ENCODE measurements around the gene DENND4A.

The DENND4A gene

DNA sequence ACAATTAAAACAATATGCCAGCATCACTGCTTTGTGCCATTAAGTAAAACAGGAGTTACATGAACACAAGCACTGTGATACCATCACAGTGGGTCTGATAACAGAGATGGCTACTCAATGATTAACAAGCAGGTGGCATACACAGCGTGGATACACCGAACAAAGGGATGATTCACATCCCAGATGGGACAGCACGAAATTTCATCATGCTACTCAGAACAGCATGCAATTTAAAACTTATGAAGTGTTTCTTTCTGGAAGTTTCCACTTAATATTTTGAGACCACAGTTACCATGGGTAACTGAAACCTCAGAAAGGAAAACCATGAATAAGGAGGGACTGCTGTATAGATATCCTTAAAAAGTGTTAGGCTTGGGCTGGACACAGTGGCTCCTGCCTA lies 125.8 kb downstream of the DENND4A start:
- TF ChIP-seq L3MBTL2 (conservative IDR thresholded peaks at IDR 0.05) (no peak), FOXK2 (IDR thresholded peaks at IDR 0.05) (no peak), FOXA1 (IDR thresholded peaks at IDR 0.05) (no peak), NFRKB (IDR thresholded peaks at IDR 0.05) (no peak), SUZ12 (IDR thresholded peaks at IDR 0.05) (no peak), SP1 (IDR thresholded peaks at IDR 0.05) (no peak), TARDBP (IDR thresholded peaks at IDR 0.05) (no peak), ARNT (IDR thresholded peaks at IDR 0.05) (no peak), HDGF (IDR thresholded peaks at IDR 0.05; ENCODE audit: borderline replicate concordance) (no peak)
- ChIA-PET POLR2A (no interaction called here), CTCF (no interaction called here)
- DNase-seq (ENCODE audit: extremely low spot score) = no peak

DNA sequence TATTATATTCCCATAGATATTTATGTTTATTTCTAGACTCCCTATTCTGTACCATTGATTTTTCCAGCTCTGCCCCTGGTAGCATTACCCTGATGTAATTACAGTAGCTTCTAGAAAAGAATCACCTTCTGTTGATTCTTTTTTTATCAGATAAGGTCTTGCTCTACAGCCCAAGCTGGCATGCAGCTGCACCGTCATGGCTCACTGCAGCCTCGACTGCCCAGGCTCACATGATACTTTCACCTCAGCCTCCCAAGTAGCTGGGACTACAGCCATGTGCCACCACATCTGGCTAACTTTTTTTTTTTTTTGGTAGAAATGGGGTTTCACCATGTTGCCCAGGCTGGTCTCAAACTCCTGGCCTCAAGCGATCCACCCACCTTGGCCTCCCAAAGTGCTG lies 128.6 kb downstream of the DENND4A start:
- POLR2A ChIA-PET = interaction anchor here (1.2 kb wide), 1 partner anchor 52 kb away, joined by 7 read pairs; the partner anchor contains the start of gene INTS14
- no peak for DNase-seq (ENCODE audit: extremely low spot score)
- CTCF ChIA-PET = interaction anchor here (0.7 kb wide), 1 partner anchor 586 kb away, joined by 3 read pairs; no protein-coding TSS in a partner anchor
- TF ChIP-seq, protein P1, sequence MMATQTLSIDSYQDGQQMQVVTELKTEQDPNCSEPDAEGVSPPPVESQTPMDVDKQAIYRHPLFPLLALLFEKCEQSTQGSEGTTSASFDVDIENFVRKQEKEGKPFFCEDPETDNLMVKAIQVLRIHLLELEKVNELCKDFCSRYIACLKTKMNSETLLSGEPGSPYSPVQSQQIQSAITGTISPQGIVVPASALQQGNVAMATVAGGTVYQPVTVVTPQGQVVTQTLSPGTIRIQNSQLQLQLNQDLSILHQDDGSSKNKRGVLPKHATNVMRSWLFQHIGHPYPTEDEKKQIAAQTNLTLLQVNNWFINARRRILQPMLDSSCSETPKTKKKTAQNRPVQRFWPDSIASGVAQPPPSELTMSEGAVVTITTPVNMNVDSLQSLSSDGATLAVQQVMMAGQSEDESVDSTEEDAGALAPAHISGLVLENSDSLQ (IDR thresholded peaks at IDR 0.05) = no peak
- no peak for TF ChIP-seq BHLHE40 (IDR thresholded peaks at IDR 0.05; ENCODE audit: borderline replicate concordance)
- no peak for TF ChIP-seq FOXK2 (IDR thresholded peaks at IDR 0.05)
- TF ChIP-seq FOXA1 (IDR thresholded peaks at IDR 0.05) = no peak
- TF ChIP-seq LEF1 (IDR thresholded peaks at IDR 0.05; ENCODE audit: borderline replicate concordance) = no peak
- TF ChIP-seq TARDBP (IDR thresholded peaks at IDR 0.05) = no peak
- no peak for TF ChIP-seq L3MBTL2 (conservative IDR thresholded peaks at IDR 0.05)
- no peak for TF ChIP-seq CTBP1 (IDR thresholded peaks at IDR 0.05; ENCODE audit: borderline replicate concordance)
- TF ChIP-seq SUZ12 (IDR thresholded peaks at IDR 0.05) = no peak
- TF ChIP-seq ZNF384 (IDR thresholded peaks at IDR 0.05) = no peak
- no peak for TF ChIP-seq ARNT (IDR thresholded peaks at IDR 0.05)
- no peak for TF ChIP-seq ELF4 (IDR thresholded peaks at IDR 0.05)
- TF ChIP-seq NFRKB (IDR thresholded peaks at IDR 0.05) = no peak
- no peak for TF ChIP-seq FOXM1 (IDR thresholded peaks at IDR 0.05; ENCODE audit: borderline replicate concordance)
- no peak for TF ChIP-seq SP1 (IDR thresholded peaks at IDR 0.05)
- TF ChIP-seq HDGF (IDR thresholded peaks at IDR 0.05; ENCODE audit: borderline replicate concordance) = no peak

DNA sequence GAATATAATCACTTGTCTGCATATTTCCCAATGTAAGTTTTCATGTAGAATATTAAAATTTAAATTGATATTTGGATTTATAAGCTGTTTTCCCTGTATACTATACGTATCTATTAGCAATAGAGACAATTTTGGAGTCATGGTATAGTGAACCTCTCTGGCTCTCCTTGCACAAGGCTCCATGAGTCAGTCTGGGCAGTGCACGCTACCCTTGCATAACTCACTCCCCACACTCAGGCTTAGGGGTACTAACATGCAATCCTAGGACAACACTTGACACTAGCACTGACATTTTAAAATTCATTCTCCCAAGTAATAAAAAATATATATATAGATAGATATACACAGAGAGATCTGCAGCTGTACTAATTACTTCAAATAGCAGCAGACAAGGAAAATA lies 131.2 kb downstream of the DENND4A start:
- no peak for DNase-seq (ENCODE audit: extremely low spot score)
- no peak for TF ChIP-seq ELF4 (IDR thresholded peaks at IDR 0.05)
- no peak for TF ChIP-seq NFRKB (IDR thresholded peaks at IDR 0.05)
- no peak for TF ChIP-seq FOXM1 (IDR thresholded peaks at IDR 0.05; ENCODE audit: borderline replicate concordance)
- no peak for TF ChIP-seq FOXA1 (IDR thresholded peaks at IDR 0.05)
- TF ChIP-seq HDGF (IDR thresholded peaks at IDR 0.05; ENCODE audit: borderline replicate concordance) = no peak
- no peak for TF ChIP-seq CTBP1 (IDR thresholded peaks at IDR 0.05; ENCODE audit: borderline replicate concordance)
- ChIA-PET CTCF (no interaction called here), POLR2A (interaction anchor here (1.3 kb wide), 1 partner anchor 50 kb away, joined by 4 read pairs; the partner anchor contains the start of gene INTS14)

DNA sequence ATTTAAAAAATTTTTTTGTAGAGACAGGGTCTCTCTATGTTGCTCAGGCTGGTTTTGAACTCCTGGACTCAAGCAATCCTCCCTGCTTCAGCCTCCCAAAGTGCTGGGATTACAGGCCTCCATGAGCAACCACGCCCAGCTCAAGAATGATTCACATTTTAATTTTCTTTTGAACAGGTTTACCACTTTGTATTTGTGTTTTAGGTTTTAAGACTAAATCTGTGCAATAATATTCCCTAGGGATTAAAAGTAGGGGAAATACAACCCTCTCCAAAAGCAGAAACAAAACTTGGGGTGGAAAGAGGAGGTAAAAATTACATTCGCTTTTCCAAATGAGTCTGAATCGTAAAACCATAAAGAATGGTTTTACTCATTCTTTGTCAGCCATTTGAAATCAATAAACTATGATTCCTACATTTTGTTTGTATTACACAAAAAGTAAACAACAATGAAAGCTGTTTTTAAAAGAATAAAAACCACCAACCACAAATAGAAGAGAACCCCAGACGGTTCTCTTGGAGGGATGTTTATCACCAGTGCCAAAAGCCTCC lies 132.5 kb downstream of the DENND4A start:
- TF ChIP-seq, protein P1 (IDR thresholded peaks at IDR 0.05) = no peak
- ChIA-PET CTCF (interaction anchor here (0.6 to 1.0 kb wide), 3 partner anchors 10 to 270 kb away, joined by 3 read pairs; no protein-coding TSS in a partner anchor), POLR2A (interaction anchor here (1.1 to 1.3 kb wide), 3 partner anchors 49 to 210 kb away, joined by 3 to 4 read pairs (median 3); partner anchors contain the start of genes INTS14 and RAB11A)
- no peak for DNase-seq (ENCODE audit: extremely low spot score)

DNA sequence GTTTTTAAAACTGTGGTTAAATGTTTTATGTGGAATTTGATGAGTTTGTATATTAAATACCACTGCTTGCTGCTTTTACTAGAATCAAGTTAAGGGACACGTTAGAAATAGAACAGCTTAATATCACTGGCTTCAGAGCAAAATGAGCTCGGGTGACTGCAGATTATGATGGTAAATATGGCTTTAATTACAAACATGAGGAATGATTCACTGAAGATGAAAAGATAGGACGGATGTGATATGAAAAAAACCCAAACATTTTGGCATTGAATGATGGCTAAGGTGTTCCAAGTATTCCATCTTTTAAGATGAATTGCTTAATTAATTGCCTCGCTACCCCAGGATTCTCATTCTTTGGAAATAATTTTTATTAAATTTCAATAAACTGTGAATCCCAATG lies 136.6 kb downstream of the DENND4A start:
- no peak for DNase-seq (ENCODE audit: extremely low spot score)
- TF ChIP-seq FOXM1 (IDR thresholded peaks at IDR 0.05; ENCODE audit: borderline replicate concordance) (no peak), SUZ12 (IDR thresholded peaks at IDR 0.05) (no peak), BHLHE40 (IDR thresholded peaks at IDR 0.05; ENCODE audit: borderline replicate concordance) (no peak), CTBP1 (IDR thresholded peaks at IDR 0.05; ENCODE audit: borderline replicate concordance) (no peak), ELF4 (IDR thresholded peaks at IDR 0.05) (no peak), SP1 (IDR thresholded peaks at IDR 0.05) (no peak), ZNF384 (IDR thresholded peaks at IDR 0.05) (no peak), FOXA1 (IDR thresholded peaks at IDR 0.05) (no peak)
- ChIA-PET POLR2A (no interaction called here), CTCF (no interaction called here)

DNA sequence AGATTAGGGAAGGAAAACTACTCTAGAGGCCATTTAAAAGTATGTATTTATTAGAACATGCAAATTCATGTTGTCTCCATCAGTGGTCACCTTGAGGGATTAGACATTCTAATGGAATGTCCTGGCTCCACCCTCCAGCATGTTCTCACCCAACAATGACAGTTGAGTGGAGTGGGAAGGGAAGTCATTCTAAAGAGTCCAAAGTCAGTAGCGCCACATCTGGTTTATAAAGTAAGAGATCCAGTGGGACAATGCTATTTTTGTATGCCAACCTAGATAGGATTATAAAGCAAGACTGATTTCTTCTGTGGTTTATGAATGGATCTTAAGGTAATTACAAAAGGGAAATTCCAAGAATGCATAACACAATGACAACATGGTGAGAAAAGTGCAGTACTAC lies 137.1 kb downstream of the DENND4A start:
- no peak for DNase-seq (ENCODE audit: extremely low spot score)
- ChIA-PET POLR2A (no interaction called here), CTCF (no interaction called here)
- no peak for TF ChIP-seq FOXK2 (IDR thresholded peaks at IDR 0.05)
- no peak for TF ChIP-seq FOXA1 (IDR thresholded peaks at IDR 0.05)

DNA sequence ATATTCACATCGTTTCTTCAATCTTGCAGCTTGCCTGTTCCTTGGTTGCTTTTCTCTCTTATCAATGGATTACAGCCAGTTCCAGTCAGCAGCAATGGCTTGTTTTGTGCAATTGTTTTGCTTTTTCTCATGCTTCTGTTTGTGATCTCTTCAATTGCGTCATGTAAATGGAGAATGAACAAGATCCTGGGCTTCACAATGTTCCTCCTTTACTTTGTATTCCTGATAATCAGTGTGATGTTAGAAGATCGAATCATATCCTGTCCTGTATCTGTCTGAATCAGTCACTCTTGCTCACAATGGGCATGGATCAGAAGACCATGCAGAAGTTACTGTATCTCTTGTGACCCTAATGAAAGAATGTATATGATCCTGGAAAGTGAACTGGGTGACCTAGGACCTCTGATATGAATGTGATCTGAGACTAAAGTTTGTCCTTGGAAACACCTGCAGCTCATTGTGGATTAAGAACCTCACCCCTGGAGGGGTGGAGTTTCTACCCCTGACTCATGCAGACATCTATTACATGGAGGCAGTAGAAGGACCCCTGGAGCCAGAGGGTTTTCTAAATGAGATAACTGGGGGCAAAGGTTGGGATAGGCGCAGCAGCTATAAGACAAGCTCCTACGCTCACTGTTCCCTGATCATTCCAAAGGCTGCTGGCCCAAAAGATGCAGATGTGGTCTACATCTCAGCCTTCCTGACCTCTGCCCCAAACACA lies 138.1 kb downstream of the DENND4A start:
- TF ChIP-seq CTBP1 (IDR thresholded peaks at IDR 0.05; ENCODE audit: borderline replicate concordance) (no peak), FOXA1 (IDR thresholded peaks at IDR 0.05) (no peak), LEF1 (IDR thresholded peaks at IDR 0.05; ENCODE audit: borderline replicate concordance) (no peak), ZNF384 (IDR thresholded peaks at IDR 0.05) (no peak)
- TF ChIP-seq, protein P1 (IDR thresholded peaks at IDR 0.05) = no peak
- ChIA-PET POLR2A (interaction anchor here (1.0 kb wide), 1 partner anchor 43 kb away, joined by 4 read pairs; the partner anchor contains the start of gene INTS14), CTCF (interaction anchor here (0.7 kb wide), 1 partner anchor 143 kb away, joined by 4 read pairs; no protein-coding TSS in a partner anchor)
- DNase-seq (ENCODE audit: extremely low spot score) = no peak
